Liver (tissue), 3 donors: ENCODE results near the gene ALDH1L1.

Experiments used
- ATF3 ChIP-seq: IDR thresholded peaks from 2 replicates; pipeline ENCODE4 v1.6.1; 2016; ENCODE audit warnings: antibody characterized with exemption
- FOXA1 ChIP-seq: IDR thresholded peaks from 2 replicates; pipeline ENCODE4 v1.6.1; 2016; ENCODE audit warnings: antibody characterized with exemption
- FOXA2 ChIP-seq: IDR thresholded peaks from 2 replicates; pipeline ENCODE4 v1.6.1; 2016; ENCODE audit warnings: antibody characterized with exemption
- GABPA ChIP-seq, 2 donors: IDR thresholded peaks in 1 of 2; conservative IDR thresholded peaks in 1 of 2; 2 replicates each; pipeline ENCODE4 v1.6.1; 2016; ENCODE audit warnings: antibody characterized with exemption in 2 of 2, mild to moderate bottlenecking in 1 of 2, moderate library complexity in 1 of 2
- HNF4G ChIP-seq: IDR thresholded peaks from 2 replicates; pipeline ENCODE4 v1.6.1; 2016; ENCODE audit warnings: antibody characterized with exemption
- MAX ChIP-seq: IDR thresholded peaks from 2 replicates; pipeline ENCODE4 v1.6.1; 2016; ENCODE audit warnings: antibody characterized with exemption
- RAD21 ChIP-seq, 2 donors: IDR thresholded peaks; 2 replicates each; pipeline ENCODE4 v1.6.1; 2016; ENCODE audit warnings: antibody characterized with exemption in 2 of 2, mild to moderate bottlenecking in 2 of 2
- REST ChIP-seq: IDR thresholded peaks from 2 replicates; pipeline ENCODE4 v1.6.1; 2016; ENCODE audit warnings: antibody characterized with exemption, mild to moderate bottlenecking
- RXRA ChIP-seq, 2 donors: IDR thresholded peaks; 2 replicates each; pipeline ENCODE4 v1.6.1; 2017 to 2018; ENCODE audit warnings: antibody characterized with exemption in 2 of 2, mild to moderate bottlenecking in 1 of 2
- SP1 ChIP-seq: IDR thresholded peaks from 2 replicates; pipeline ENCODE4 v1.6.1; 2018; ENCODE audit warnings: antibody characterized with exemption, mild to moderate bottlenecking
- TAF1 ChIP-seq: conservative IDR thresholded peaks from 2 replicates; pipeline ENCODE4 v1.6.1; 2016; ENCODE audit warnings: antibody characterized with exemption, mild to moderate bottlenecking
- YY1 ChIP-seq: IDR thresholded peaks from 2 replicates; pipeline ENCODE4 v1.6.1; 2016; ENCODE audit warnings: antibody characterized with exemption, mild to moderate bottlenecking
- TF ChIP-seq, protein P1 (sequence below): fragments of 150-350 bp; IDR thresholded peaks from 2 replicates; pipeline ENCODE4 v1.5.1; 2017; ENCODE audit warnings: improper control_type of control experiment, low read depth, low read length; ENCODE audit not compliant: missing input control
- TF ChIP-seq, protein P2 (sequence below): IDR thresholded peaks from 2 replicates; pipeline ENCODE4 v1.6.1; 2016; ENCODE audit warnings: antibody characterized with exemption
- donor health status: healthy.
- donor health status: healthy.

DNA sequence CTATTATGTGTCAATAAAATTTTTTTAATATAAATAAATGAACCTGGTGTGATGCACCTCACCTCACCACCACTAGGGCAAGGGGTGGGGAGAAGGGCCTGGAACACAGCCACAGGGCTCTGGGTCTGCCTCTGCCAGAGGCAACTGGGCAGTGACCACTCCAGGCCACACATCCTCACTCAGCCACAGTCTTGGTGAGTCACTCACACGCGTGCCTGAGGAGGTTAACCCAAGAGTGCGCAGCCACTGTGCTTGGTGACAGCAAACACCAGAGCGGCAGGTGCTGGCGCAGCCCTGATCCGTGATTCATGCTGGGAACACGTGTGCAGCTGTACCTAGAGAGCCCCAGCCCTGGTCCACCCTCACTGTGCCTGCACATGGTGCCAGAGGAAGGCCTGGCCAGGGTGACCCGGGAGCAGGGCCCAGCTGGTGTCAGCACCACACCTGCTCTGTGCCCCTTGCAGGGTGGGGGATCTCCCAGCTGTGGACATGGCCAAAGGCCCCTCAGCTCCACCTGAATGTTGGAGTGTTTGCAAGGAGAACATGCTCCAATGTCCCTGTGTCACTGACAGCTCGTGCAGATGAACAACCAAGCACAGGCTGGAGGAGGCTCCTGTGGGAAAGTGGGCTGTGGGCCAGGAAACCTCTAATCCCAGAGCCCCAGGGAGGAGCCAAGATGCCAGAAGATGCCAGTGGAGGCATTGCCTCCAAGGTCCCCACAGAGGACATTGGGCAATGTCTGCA lies 98.6 kb downstream of the ALDH1L1 start:
- TF ChIP-seq, protein P1, sequence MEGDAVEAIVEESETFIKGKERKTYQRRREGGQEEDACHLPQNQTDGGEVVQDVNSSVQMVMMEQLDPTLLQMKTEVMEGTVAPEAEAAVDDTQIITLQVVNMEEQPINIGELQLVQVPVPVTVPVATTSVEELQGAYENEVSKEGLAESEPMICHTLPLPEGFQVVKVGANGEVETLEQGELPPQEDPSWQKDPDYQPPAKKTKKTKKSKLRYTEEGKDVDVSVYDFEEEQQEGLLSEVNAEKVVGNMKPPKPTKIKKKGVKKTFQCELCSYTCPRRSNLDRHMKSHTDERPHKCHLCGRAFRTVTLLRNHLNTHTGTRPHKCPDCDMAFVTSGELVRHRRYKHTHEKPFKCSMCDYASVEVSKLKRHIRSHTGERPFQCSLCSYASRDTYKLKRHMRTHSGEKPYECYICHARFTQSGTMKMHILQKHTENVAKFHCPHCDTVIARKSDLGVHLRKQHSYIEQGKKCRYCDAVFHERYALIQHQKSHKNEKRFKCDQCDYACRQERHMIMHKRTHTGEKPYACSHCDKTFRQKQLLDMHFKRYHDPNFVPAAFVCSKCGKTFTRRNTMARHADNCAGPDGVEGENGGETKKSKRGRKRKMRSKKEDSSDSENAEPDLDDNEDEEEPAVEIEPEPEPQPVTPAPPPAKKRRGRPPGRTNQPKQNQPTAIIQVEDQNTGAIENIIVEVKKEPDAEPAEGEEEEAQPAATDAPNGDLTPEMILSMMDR, result peak; percentile 29
- no peak for TF ChIP-seq TAF1
- no peak for TF ChIP-seq FOXA1
- TF ChIP-seq, protein P2, sequence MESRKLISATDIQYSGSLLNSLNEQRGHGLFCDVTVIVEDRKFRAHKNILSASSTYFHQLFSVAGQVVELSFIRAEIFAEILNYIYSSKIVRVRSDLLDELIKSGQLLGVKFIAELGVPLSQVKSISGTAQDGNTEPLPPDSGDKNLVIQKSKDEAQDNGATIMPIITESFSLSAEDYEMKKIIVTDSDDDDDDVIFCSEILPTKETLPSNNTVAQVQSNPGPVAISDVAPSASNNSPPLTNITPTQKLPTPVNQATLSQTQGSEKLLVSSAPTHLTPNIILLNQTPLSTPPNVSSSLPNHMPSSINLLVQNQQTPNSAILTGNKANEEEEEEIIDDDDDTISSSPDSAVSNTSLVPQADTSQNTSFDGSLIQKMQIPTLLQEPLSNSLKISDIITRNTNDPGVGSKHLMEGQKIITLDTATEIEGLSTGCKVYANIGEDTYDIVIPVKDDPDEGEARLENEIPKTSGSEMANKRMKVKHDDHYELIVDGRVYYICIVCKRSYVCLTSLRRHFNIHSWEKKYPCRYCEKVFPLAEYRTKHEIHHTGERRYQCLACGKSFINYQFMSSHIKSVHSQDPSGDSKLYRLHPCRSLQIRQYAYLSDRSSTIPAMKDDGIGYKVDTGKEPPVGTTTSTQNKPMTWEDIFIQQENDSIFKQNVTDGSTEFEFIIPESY, result no peak
- TF ChIP-seq FOXA2, result no peak
- no peak for TF ChIP-seq MAX
- TF ChIP-seq REST, result no peak
- no peak for TF ChIP-seq GABPA (IDR thresholded peaks at IDR 0.05 in 1 of 2, conservative IDR thresholded peaks at IDR 0.05 in 1 of 2)
- TF ChIP-seq SP1, result no peak
- TF ChIP-seq RAD21 (IDR thresholded peaks at IDR 0.05), result peak in 1 of 2 donors; percentile 9
- TF ChIP-seq YY1, result no peak
- TF ChIP-seq HNF4G, result no peak
- TF ChIP-seq ATF3, result no peak
- TF ChIP-seq RXRA (IDR thresholded peaks at IDR 0.05), result no peak
